WTC11 (cell line): ENCODE measurements around the gene RRP7A. TPM values are rescaled to one million over a fixed set of nuclear protein-coding genes. Genes with fewer than 3 reads are reported as not detected.
A peak's percentile ranks its signal among the peaks of the same experiment; 100 is the strongest.

Experiments used
- ATAC-seq: fragments of 200-7000 bp; cut with Tn5 transposase; 2 replicates; pipeline ENCODE4 v1.10.0; 2021; ENCODE audit warnings: mild to moderate bottlenecking, moderate library complexity
- Bru-seq: library from RNA; stranded (reverse); fragments of 400-500 nt; gene quantifications from one replicate; lab custom pipeline; 2021; lab: Mats Ljungman, UMichigan
- CTCF ChIA-PET: fragments of 300-600 bp; sonication (Branson Sonifier 250); formaldehyde crosslinking; loops from one replicate; lab custom pipeline; 2021; ENCODE audit warnings: antibody characterized with exemption; lab: Charles Lee
- POLR2A ChIA-PET: fragments of 350-600 bp; sonication (Branson Sonifier 250); formaldehyde crosslinking; loops from one replicate; lab custom pipeline; 2021; ENCODE audit warnings: antibody characterized with exemption; lab: Charles Lee
- DNase-seq: peaks from one replicate; pipeline ENCODE4 v3.0.0; 2021; ENCODE audit warnings: low spot score
- H3K27ac Mint-ChIP-seq: 2 replicates; pipeline ENCODE4 v1.8.0; 2021; ENCODE audit warnings: mixed read lengths
- H3K27me3 Mint-ChIP-seq: 2 replicates; pipeline ENCODE4 v1.8.0; 2021; ENCODE audit warnings: low read depth, mild to moderate bottlenecking, moderate library complexity, mixed read lengths
- H3K36me3 Mint-ChIP-seq: 2 replicates; pipeline ENCODE4 v1.8.0; 2021; ENCODE audit warnings: mixed read lengths
- H3K4me1 Mint-ChIP-seq: 2 replicates; pipeline ENCODE4 v1.8.0; 2022; ENCODE audit warnings: mixed read lengths
- H3K4me3 Mint-ChIP-seq: 2 replicates; pipeline ENCODE4 v1.8.0; 2021; ENCODE audit warnings: mild to moderate bottlenecking, moderate library complexity, mixed read lengths
- H3K9me3 Mint-ChIP-seq: 2 replicates; pipeline ENCODE4 v1.8.0; 2021; ENCODE audit warnings: mixed read lengths
- AR ChIP-seq: fragments of 250-450 bp; sonication (Bioruptor Pico); IDR thresholded peaks from 2 replicates; pipeline ENCODE4 v1.9.0; 2021; ENCODE audit warnings: mild to moderate bottlenecking
- ATF1 ChIP-seq: sonication (generic); formaldehyde crosslinking; IDR thresholded peaks from 2 replicates; pipeline ENCODE4 v1.8.1; 2023; ENCODE audit warnings: mild to moderate bottlenecking, moderate library complexity, missing genetic modification reagents
- E2F1 ChIP-seq: sonication (generic); formaldehyde crosslinking; IDR thresholded peaks from 2 replicates; pipeline ENCODE4 v1.8.0; 2022; ENCODE audit warnings: mild to moderate bottlenecking, missing genetic modification reagents
- E2F4 ChIP-seq: sonication (generic); formaldehyde crosslinking; IDR thresholded peaks from 2 replicates; pipeline ENCODE4 v1.8.1; 2022; ENCODE audit warnings: low read depth, mild to moderate bottlenecking, moderate library complexity, missing genetic modification reagents, borderline replicate concordance
- ELF4 ChIP-seq: sonication (generic); formaldehyde crosslinking; IDR thresholded peaks from 2 replicates; pipeline ENCODE4 v1.8.1; 2022; ENCODE audit warnings: low read depth, mild to moderate bottlenecking, moderate library complexity, missing genetic modification reagents
- ETV6 ChIP-seq: sonication (generic); formaldehyde crosslinking; IDR thresholded peaks from 2 replicates; pipeline ENCODE4 v1.8.1; 2022; ENCODE audit warnings: mild to moderate bottlenecking, missing genetic modification reagents
- FOXP4 ChIP-seq: sonication (generic); formaldehyde crosslinking; IDR thresholded peaks from 2 replicates; pipeline ENCODE4 v1.8.0; 2022; ENCODE audit warnings: mild to moderate bottlenecking, missing genetic modification reagents
- JUN ChIP-seq: sonication (generic); formaldehyde crosslinking; IDR thresholded peaks from 2 replicates; pipeline ENCODE4 v1.8.0; 2023; ENCODE audit warnings: mild to moderate bottlenecking, missing genetic modification reagents
- KAT7 ChIP-seq: sonication (generic); formaldehyde crosslinking; IDR thresholded peaks from 2 replicates; pipeline ENCODE4 v1.8.1; 2023; ENCODE audit warnings: missing genetic modification reagents, mild to moderate bottlenecking, borderline replicate concordance
- MYBL2 ChIP-seq: sonication (generic); formaldehyde crosslinking; IDR thresholded peaks from 2 replicates; pipeline ENCODE4 v1.8.1; 2023; ENCODE audit warnings: mild to moderate bottlenecking, moderate library complexity, missing genetic modification reagents
- OVOL2 ChIP-seq: fragments of 250-450 bp; sonication (Bioruptor Pico); IDR thresholded peaks from 2 replicates; pipeline ENCODE4 v1.9.0; 2021; ENCODE audit warnings: mild to moderate bottlenecking, borderline replicate concordance
- PREB ChIP-seq: sonication (generic); formaldehyde crosslinking; IDR thresholded peaks from 2 replicates; pipeline ENCODE4 v1.8.1; 2022; ENCODE audit warnings: mild to moderate bottlenecking, missing genetic modification reagents, moderate library complexity, borderline replicate concordance
- SMAD3 ChIP-seq: sonication (generic); formaldehyde crosslinking; IDR thresholded peaks from 2 replicates; pipeline ENCODE4 v1.8.0; 2022; ENCODE audit warnings: missing genetic modification reagents, mild to moderate bottlenecking, borderline replicate concordance
- SOX15 ChIP-seq: fragments of 250-450 bp; sonication (Bioruptor Pico); IDR thresholded peaks from 2 replicates; pipeline ENCODE4 v1.9.0; 2021; ENCODE audit warnings: mild to moderate bottlenecking
- TP53 ChIP-seq: sonication (generic); formaldehyde crosslinking; IDR thresholded peaks from 2 replicates; pipeline ENCODE4 v1.8.1; 2023; ENCODE audit warnings: mild to moderate bottlenecking, missing genetic modification reagents
- ZNF263 ChIP-seq: sonication (generic); formaldehyde crosslinking; IDR thresholded peaks from 2 replicates; pipeline ENCODE4 v1.8.1; 2022; ENCODE audit warnings: low read depth, mild to moderate bottlenecking, moderate library complexity, missing genetic modification reagents
- ZNF281 ChIP-seq: sonication (generic); formaldehyde crosslinking; IDR thresholded peaks from 2 replicates; pipeline ENCODE4 v1.8.0; 2023; ENCODE audit warnings: mild to moderate bottlenecking, missing genetic modification reagents
- ZNF317 ChIP-seq: sonication (generic); formaldehyde crosslinking; IDR thresholded peaks from 2 replicates; pipeline ENCODE4 v1.8.1; 2023; ENCODE audit warnings: low read depth, mild to moderate bottlenecking, moderate library complexity, missing genetic modification reagents, borderline replicate concordance
- ZNF512 ChIP-seq: sonication (generic); formaldehyde crosslinking; IDR thresholded peaks from 2 replicates; pipeline ENCODE4 v1.8.1; 2022; ENCODE audit warnings: missing genetic modification reagents, borderline replicate concordance
- long read RNA-seq, 3 experiments: library from RNA in 1 of 3; library from capped mRNA in 1 of 3; library from polyadenylated mRNA in 1 of 3; unstranded in 2 of 3; stranded (forward) in 1 of 3; transcript quantifications; one replicate each; pipeline ENCODE4 v2.0.0, GENCODE V29; 2021
- total RNA-seq: library from RNA; stranded (reverse); gene quantifications from 3 replicates; pipeline ENCODE4 v1.2.3, GENCODE V29; 2021

Gene RRP7A, protein sequence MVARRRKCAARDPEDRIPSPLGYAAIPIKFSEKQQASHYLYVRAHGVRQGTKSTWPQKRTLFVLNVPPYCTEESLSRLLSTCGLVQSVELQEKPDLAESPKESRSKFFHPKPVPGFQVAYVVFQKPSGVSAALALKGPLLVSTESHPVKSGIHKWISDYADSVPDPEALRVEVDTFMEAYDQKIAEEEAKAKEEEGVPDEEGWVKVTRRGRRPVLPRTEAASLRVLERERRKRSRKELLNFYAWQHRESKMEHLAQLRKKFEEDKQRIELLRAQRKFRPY
- total RNA-seq (72.9 to 95.0 TPM (median 76.5 TPM) in 3 replicates), Bru-seq, nascent RNA (percentile 94 among the genes with signal in this experiment)
- long read RNA-seq, experiment 1, transcript RRP7A-201 (7 exons, 3,801 nt) = major isoform, 687 of 868 reads
- long read RNA-seq, experiment 1, partial matches to known transcripts = 24 of 868 reads
- long read RNA-seq, experiment 1, other reads (novel, unspliced or antisense) = 157 of 868 reads
- long read RNA-seq, experiment 2, transcript RRP7A-201 (7 exons, 3,801 nt) = major isoform, 50 of 127 reads
- long read RNA-seq, experiment 2, partial matches to known transcripts = 22 of 127 reads
- long read RNA-seq, experiment 2, other reads (novel, unspliced or antisense) = 55 of 127 reads
- long read RNA-seq, experiment 3, transcript RRP7A-201 (7 exons, 3,801 nt) = major isoform, 436 of 501 reads
- long read RNA-seq, experiment 3, partial matches to known transcripts = 4 of 501 reads
- long read RNA-seq, experiment 3, other reads (novel, unspliced or antisense) = 61 of 501 reads

- POLR2A ChIA-PET = no interaction called here
- CTCF ChIA-PET = no interaction called here
- peaks cover 5% of the 10 kb centered on the region for H3K9me3 Mint-ChIP-seq
- peaks cover 17% of the 10 kb centered on the region for H3K4me1 Mint-ChIP-seq
- ATAC-seq (peak; percentile 87), DNase-seq (peak; percentile 83)
- peaks cover 13% of the 10 kb centered on the region for H3K27me3 Mint-ChIP-seq
- peak within 1 kb of the TSS; percentile 100 for H3K4me3 Mint-ChIP-seq
- H3K27ac Mint-ChIP-seq = peak within 1 kb of the TSS; percentile 97
- peaks cover 21% of the 10 kb centered on the region for H3K36me3 Mint-ChIP-seq
- 0 out of 2 replicates have a peak, but pooled peaks have one; percentile 32 for TF ChIP-seq ZNF317 (CRISPR knock-in tag)
- TF ChIP-seq ELF4 (CRISPR knock-in tag) = no peak; the same call in 1 of the 2 replicates
- peak; percentile 85; the same call in 1 of the 2 replicates for TF ChIP-seq MYBL2 (CRISPR knock-in tag)
- TF ChIP-seq ATF1 = peak; percentile 60; the same call in 1 of the 2 replicates
- TF ChIP-seq JUN = peak; percentile 81; the same call in 1 of the 2 replicates
- TF ChIP-seq E2F1 (CRISPR knock-in tag) = 0 out of 2 replicates have a peak, but pooled peaks have one; percentile 46
- no peak for TF ChIP-seq KAT7 (CRISPR knock-in tag)
- TF ChIP-seq OVOL2 (CRISPR knock-in tag) = no peak
- 0 out of 2 replicates have a peak, but pooled peaks have one; percentile 67 for TF ChIP-seq SMAD3 (CRISPR knock-in tag)
- TF ChIP-seq ZNF281 (CRISPR knock-in tag) = 0 out of 2 replicates have a peak, but pooled peaks have one; percentile 17
- peak; percentile 85 for TF ChIP-seq ETV6
- TF ChIP-seq PREB (CRISPR knock-in tag) = no peak
- peak; percentile 60; the same call in 1 of the 2 replicates for TF ChIP-seq TP53
- peak; percentile 86; the same call in 1 of the 2 replicates for TF ChIP-seq FOXP4 (CRISPR knock-in tag)
- TF ChIP-seq E2F4 = peak; percentile 85
- TF ChIP-seq ZNF263 (CRISPR knock-in tag) = no peak
- TF ChIP-seq SOX15 (CRISPR knock-in tag) = no peak
- TF ChIP-seq AR (CRISPR knock-in tag) = no peak
- 0 out of 2 replicates have a peak, but pooled peaks have one; percentile 25 for TF ChIP-seq ZNF512 (CRISPR knock-in tag)
Observed at GRCh38 chr22:42519525-42520401, at the start of gene RRP7A. TSS of gene RRP7A (minus strand) at chr22:42519796. CDS start at chr22:42519786, 10 bp downstream.
